SK-N-MC (cell line): ENCODE results near the gene GTF3C1.

Experiments used
- DNase-seq: peaks from one replicate; pipeline ENCODE4 v3.0.0-alpha.2; 2011; ENCODE audit warnings: low read depth, low spot score
- H3K27ac ChIP-seq: fragments of 200-600 bp; sonication (generic); 2 replicates; pipeline ENCODE4 v1.5.1; 2016; ENCODE audit warnings: mixed run types
- H3K36me3 ChIP-seq: fragments of 200-600 bp; sonication (generic); 2 replicates; pipeline ENCODE4 v1.6.1; 2017; ENCODE audit warnings: antibody characterized with exemption, low read length, mixed read lengths; ENCODE audit not compliant: insufficient read depth
- H3K4me3 ChIP-seq: fragments of 200-600 bp; sonication (generic); 2 replicates; pipeline ENCODE4 v1.5.1; 2016
- H3K9ac ChIP-seq: fragments of 200-600 bp; sonication (generic); 2 replicates; pipeline ENCODE4 v1.8.0; 2017; ENCODE audit warnings: mixed run types, mixed read lengths; ENCODE audit not compliant: insufficient read length
- H3K9me3 ChIP-seq: fragments of 200-600 bp; sonication (generic); 2 replicates; pipeline ENCODE4 v1.6.1; 2017; ENCODE audit warnings: low read depth, mild to moderate bottlenecking, antibody characterized with exemption, low read length, moderate library complexity, mixed read lengths
- EZH2 ChIP-seq: fragments of 200-600 bp; sonication (generic); IDR thresholded peaks from one replicate; pipeline ENCODE4 v1.6.1; 2017; ENCODE audit warnings: antibody characterized with exemption
- FOXP2 ChIP-seq: optimal IDR thresholded peaks from 2 replicates; pipeline ENCODE3; 2011; ENCODE audit warnings: mild to moderate bottlenecking, moderate library complexity; ENCODE audit not compliant: insufficient read depth; ENCODE audit errors: extremely low read length, control extremely low read depth
- POLR2AphosphoS5 ChIP-seq: IDR thresholded peaks from 2 replicates; pipeline ENCODE4 v1.6.1; 2012; ENCODE audit warnings: mild to moderate bottlenecking, low read depth, low read length, borderline replicate concordance

GTF3C1 gene

DNA sequence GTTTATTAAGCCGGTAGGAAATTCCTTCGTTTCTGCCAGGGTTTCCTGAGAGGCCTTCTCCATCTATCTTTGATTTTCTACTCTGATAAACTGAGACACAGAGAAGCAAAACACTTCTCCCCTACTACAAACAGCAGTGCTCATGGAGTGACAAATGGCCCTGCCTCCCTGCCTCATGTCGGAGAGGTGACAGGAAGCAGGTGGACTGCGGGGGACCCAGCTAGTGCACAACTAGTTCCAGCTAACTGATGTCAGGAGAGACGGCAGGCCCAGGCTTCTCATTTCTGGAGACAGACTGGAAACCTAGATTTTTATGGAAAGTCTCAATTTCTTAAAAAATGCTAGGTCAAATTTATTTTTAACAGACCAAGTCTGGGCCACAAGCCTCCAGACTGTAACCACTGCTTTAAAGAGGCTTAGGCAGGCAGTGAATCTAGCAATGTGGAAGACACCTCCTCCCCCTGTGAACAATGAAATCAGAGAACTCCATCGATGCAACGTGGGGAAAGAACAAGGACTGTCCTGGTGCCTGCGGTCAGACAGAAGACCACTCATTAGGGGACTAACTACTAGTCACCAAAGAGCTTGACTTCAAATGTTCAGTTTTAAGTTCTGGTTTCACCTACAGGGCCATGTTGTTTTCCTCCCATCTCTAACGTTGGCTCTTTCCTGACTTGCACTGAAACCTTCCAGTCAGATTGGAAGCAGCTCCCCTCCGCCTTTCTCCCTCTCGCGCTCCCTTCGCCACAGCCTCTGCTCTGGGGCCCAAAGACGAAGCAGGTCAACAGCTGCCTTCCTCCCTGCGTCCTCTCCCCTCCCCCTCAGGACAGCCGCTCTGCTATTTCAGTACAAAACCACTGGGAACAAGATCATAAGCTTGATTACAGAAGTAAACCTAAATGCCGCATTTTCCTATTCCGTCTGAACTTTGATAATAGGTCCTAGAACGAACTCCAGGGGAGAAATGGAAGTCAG lies 17.6 kb downstream of the GTF3C1 start:
- no peak overlapping the region for H3K4me3 ChIP-seq
- no peak overlapping the region for H3K27ac ChIP-seq
- peaks cover 86% of the 10 kb centered on the region for H3K36me3 ChIP-seq
- H3K9ac ChIP-seq: no peak overlapping the region
- no peak for DNase-seq
- TF ChIP-seq FOXP2 (no peak), EZH2 (no peak), POLR2AphosphoS5 (no peak)
- H3K9me3 ChIP-seq: no peaks in the 10 kb centered on the region

DNA sequence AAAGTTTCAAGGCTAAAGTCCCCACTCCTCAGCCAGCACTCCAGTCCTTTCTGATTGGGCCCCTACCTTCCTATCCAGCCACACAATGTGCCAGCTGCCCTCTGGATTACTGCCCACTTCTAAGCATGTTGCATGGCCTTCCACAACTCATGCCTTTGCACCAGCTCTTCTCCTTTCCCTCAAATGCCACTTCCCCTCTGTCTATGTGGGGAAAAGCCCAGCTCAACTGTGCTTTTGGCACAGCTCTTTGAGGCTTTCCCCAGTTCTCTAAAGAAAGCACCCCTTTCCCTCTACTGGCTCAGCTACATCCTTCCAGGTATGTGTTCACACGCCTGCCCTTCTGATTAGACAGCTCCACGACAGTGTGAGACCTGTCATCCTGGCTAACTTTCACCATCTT lies 18.5 kb downstream of the GTF3C1 start:
- H3K9me3 ChIP-seq: no peaks in the 10 kb centered on the region
- H3K9ac ChIP-seq: no peak overlapping the region
- no peak for TF ChIP-seq POLR2AphosphoS5
- TF ChIP-seq FOXP2: no peak
- no peak for TF ChIP-seq EZH2
- no peak for DNase-seq
- no peak overlapping the region for H3K27ac ChIP-seq
- H3K36me3 ChIP-seq: peaks cover 86% of the 10 kb centered on the region
- no peak overlapping the region for H3K4me3 ChIP-seq

DNA sequence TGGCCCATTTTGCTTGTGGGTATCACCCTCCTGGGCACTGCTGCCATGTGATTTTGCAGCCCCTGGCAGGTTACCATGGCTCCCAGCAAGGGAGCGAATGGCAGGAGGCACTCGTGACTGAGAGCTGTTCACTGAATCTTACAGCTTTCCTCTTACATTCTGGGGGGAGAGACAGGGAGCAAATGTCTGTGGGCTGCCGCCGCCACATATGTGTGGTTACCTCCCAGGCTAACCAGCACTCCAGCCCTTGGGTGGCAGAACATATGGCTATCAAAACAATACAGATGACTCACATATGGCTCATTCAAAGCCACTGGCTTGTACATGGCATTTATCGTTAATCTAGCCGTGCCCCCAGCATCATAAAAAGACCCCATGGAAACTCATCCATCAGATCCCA lies 19.8 kb downstream of the GTF3C1 start:
- DNase-seq: no peak
- TF ChIP-seq EZH2 (no peak), POLR2AphosphoS5 (no peak), FOXP2 (no peak)
- Histone ChIP-seq H3K9ac (no peak overlapping the region), H3K4me3 (no peak overlapping the region), H3K9me3 (no peaks in the 10 kb centered on the region), H3K27ac (no peak overlapping the region), H3K36me3 (peaks cover 85% of the 10 kb centered on the region)

DNA sequence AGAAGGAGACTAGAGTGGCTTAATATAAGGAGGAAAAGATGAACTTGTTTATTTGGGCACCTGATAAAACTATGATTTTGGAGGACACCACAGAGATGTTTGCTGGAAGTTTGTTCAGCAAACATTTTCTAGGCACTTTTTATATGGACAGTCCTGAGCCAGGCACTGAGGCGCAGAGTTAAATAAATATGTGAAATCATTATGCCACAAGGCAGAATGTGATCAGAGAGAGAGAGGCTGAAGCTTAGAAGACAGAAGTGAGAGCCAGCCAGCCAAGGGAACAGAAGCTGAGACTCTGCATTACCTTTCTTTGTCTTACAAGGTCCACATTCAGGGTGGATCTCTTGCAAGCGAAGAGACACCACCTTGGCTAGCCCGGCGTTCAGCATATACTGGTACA lies 21.4 kb downstream of the GTF3C1 start:
- peaks cover 84% of the 10 kb centered on the region for H3K36me3 ChIP-seq
- no peaks in the 10 kb centered on the region for H3K9me3 ChIP-seq
- no peak for DNase-seq
- H3K4me3 ChIP-seq: no peak overlapping the region
- H3K9ac ChIP-seq: no peak overlapping the region
- TF ChIP-seq POLR2AphosphoS5 (no peak), EZH2 (no peak), FOXP2 (no peak)
- H3K27ac ChIP-seq: no peak overlapping the region

DNA sequence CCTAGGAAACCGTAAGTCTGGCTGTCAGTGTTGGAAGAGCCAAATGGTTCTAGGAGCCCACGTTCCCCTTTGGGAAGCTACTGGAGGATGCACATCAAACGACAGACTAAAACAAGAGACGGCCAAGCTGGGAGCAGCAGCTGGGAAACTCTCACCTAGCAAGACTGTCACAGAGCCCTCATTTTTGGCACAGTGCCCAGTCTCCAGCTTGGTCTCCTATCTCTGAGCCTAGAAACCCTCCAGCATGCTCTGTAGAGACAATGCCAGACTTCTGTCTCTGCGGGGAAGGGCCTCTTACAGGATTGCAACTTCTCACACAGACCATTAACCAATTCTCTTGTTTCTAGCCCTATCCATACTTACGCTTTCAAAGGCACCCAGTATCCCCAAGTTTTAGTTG lies 23.5 kb downstream of the GTF3C1 start:
- Histone ChIP-seq H3K27ac (no peak overlapping the region), H3K4me3 (no peak overlapping the region), H3K9me3 (no peaks in the 10 kb centered on the region), H3K9ac (no peak overlapping the region), H3K36me3 (peaks cover 73% of the 10 kb centered on the region)
- no peak for TF ChIP-seq EZH2
- no peak for DNase-seq

DNA sequence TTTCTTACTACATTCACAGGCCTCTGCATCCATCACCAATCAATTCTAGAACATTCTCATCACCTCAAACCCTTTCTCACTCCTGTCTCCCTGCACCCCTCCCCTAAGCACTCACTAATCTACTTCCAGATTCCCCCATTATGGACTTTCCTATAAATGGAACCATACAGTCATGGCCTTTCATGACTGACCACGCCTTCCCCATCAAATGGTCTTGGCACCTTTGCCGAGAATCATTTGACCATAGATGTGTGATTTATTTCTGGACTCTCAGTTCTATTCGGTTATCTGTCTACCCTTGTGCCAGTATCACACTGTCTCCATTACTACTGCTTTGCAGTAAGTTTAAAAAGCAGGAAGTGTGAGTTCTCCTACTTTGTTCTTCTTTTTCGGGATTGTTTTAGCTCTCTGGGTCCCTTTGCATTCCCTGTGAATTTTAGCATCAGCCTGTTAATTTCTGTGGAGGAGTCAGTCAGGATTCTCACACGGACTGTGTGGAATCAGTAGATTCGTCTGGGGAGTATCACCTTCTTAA lies 27.5 kb downstream of the GTF3C1 start:
- Histone ChIP-seq H3K9ac (no peak overlapping the region), H3K36me3 (peaks cover 44% of the 10 kb centered on the region), H3K9me3 (no peaks in the 10 kb centered on the region), H3K27ac (no peak overlapping the region), H3K4me3 (no peak overlapping the region)
- no peak for TF ChIP-seq FOXP2
- no peak for TF ChIP-seq EZH2
- TF ChIP-seq POLR2AphosphoS5: no peak
- DNase-seq: no peak

DNA sequence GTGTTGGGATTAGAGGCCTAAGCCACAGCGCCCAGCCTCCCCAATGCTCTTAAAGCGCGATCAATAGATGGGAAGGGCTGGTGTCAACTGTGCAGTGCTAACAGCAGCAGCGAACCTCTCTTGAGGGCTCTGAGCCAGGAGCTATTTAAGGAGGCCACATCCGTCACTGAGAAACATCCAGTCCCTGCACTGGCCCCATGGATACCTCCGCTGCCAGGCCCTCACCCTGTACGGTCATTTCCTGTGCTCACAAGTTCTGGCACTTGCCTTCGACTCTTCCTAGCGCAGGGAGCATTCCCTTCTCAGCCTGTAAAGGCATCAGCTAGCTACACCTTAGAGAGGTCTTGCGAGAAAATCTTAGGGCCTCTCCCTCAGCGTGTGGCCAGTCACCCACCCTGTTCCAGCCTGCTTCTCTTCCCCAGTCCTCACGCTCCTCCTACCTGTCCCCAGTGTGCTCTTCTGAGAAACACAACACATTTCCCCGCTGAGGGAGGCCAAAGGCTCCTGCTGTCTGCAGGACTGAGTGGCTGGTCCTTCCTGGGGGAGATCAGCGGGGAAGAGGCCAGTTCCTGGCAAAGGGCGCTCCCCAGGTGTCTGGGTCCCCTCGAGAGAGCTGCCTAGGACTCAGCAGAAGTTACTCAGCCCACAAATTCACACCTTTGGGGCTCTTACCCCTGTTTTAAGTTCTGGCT lies 28.6 kb downstream of the GTF3C1 start:
- Histone ChIP-seq H3K9ac (no peak overlapping the region), H3K27ac (no peak overlapping the region), H3K36me3 (peaks cover 34% of the 10 kb centered on the region), H3K4me3 (no peak overlapping the region), H3K9me3 (no peaks in the 10 kb centered on the region)
- no peak for DNase-seq
- no peak for TF ChIP-seq FOXP2
- no peak for TF ChIP-seq POLR2AphosphoS5
- TF ChIP-seq EZH2: no peak

DNA sequence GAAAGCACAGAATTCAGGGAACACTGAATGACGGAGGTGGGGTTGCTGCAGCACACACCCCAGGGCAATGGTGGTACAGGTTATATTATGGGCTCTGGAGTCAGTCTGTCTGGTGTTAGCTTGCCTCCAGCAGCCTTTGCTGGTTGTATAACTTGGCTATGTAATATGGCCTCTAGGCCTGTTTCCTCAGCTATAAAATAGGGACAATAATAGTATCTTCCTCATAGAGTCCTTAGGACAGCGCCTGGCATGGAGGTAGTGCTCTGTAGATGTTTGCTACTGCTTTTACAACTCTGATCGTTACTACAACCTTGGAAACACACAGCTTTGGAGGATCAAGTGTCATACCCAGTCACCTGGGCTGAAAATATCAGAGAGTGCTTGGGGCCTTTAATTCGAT lies 31.5 kb downstream of the GTF3C1 start:
- Histone ChIP-seq H3K9ac (no peak overlapping the region), H3K9me3 (no peaks in the 10 kb centered on the region), H3K4me3 (no peak overlapping the region), H3K36me3 (peaks cover 15% of the 10 kb centered on the region), H3K27ac (peak overlapping the region; percentile 25; the same call in 1 of the 2 replicates)
- no peak for DNase-seq
- TF ChIP-seq FOXP2 (no peak), POLR2AphosphoS5 (no peak), EZH2 (no peak)
